H1 (cell line): ENCODE results near the gene TPO.

Source experiments
- ATF2 ChIP-seq: IDR thresholded peaks from 2 replicates; pipeline ENCODE4 v1.6.1; 2012; ENCODE audit warnings: low read length, inconsistent platforms
- E2F6 ChIP-seq: IDR thresholded peaks from 2 replicates; pipeline ENCODE4 v1.6.1; 2012; ENCODE audit warnings: inconsistent platforms
- EZH2 ChIP-seq: fragments of 200-600 bp; sonication (generic); IDR thresholded peaks from 2 replicates; pipeline ENCODE4 v1.7.1; 2012; ENCODE audit warnings: low read depth, mild to moderate bottlenecking, moderate library complexity, low read length, inconsistent platforms; ENCODE audit not compliant: severe bottlenecking
- HDAC2 ChIP-seq, 2 experiments: fragments of 300-600 bp in 1 of 2; sonication (generic) in 1 of 2; IDR thresholded peaks; 2 replicates each; pipeline ENCODE4 v1.6.1; 2011 to 2012; ENCODE audit warnings: low read depth in 2 of 2, low read length in 2 of 2, mild to moderate bottlenecking in 2 of 2, moderate library complexity in 2 of 2, borderline replicate concordance in 1 of 2, inconsistent platforms in 1 of 2
- POLR2A ChIP-seq, 2 experiments: IDR thresholded peaks; 1 replicate in 1 of 2; 2 replicates in 1 of 2; pipeline ENCODE4 v1.6.1; 2011; ENCODE audit warnings: low read depth in 2 of 2, low read length in 2 of 2, mild to moderate bottlenecking in 2 of 2; ENCODE audit errors: control extremely low read depth in 1 of 2
- POLR2AphosphoS5 ChIP-seq: IDR thresholded peaks from 2 replicates; pipeline ENCODE4 v1.6.1; 2011; ENCODE audit warnings: low read depth, low read length
- RAD21 ChIP-seq, 2 experiments: IDR thresholded peaks in 1 of 2; conservative IDR thresholded peaks in 1 of 2; 2 replicates each; pipeline ENCODE4 v1.6.1; 2011; ENCODE audit warnings: low read depth in 2 of 2, low read length in 2 of 2, improper control_type of control experiment in 1 of 2, inconsistent platforms in 1 of 2, mild to moderate bottlenecking in 1 of 2, moderate library complexity in 1 of 2
- RFX5 ChIP-seq: IDR thresholded peaks from 2 replicates; pipeline ENCODE4 v1.6.1; 2011; ENCODE audit warnings: low read depth, low read length, improper control_type of control experiment, borderline replicate concordance
- USF2 ChIP-seq: IDR thresholded peaks from 2 replicates; pipeline ENCODE4 v1.6.1; 2011; ENCODE audit warnings: low read length, improper control_type of control experiment
- YY1 ChIP-seq: IDR thresholded peaks from 2 replicates; pipeline ENCODE4 v1.6.1; 2011; ENCODE audit warnings: low read depth, mild to moderate bottlenecking, low read length
- TF ChIP-seq, protein P1 (sequence below), 3 experiments: IDR thresholded peaks; 1 replicate in 2 of 3; 2 replicates in 1 of 3; pipeline versions ENCODE4 v1.5.1 to v1.6.1; 2011; ENCODE audit warnings: low read length in 3 of 3, mild to moderate bottlenecking in 3 of 3, inconsistent platforms in 2 of 3, low read depth in 1 of 3, moderate library complexity in 1 of 3; ENCODE audit not compliant: insufficient read depth in 1 of 3; ENCODE audit errors: control extremely low read depth in 1 of 3

DNA sequence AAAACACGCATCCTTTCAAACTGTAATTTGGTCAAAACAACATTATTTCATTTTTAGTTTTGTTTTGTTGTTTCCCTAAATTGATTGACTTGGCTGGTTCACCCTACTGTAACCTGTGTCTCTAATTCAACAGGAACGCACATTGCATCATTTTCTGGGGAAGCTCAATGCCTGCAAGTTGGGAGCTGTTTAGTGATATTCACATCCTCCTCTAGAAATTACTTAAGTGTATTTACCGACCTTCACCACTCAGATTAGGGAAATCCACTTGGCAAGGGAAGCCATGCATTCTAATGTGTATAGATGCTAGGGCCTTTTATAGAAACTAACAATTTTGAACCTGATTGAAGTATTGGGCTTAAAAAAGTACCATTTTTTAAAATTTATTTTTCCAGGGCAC, 7.3 kb upstream of the TPO start:
- TF ChIP-seq, protein P1, sequence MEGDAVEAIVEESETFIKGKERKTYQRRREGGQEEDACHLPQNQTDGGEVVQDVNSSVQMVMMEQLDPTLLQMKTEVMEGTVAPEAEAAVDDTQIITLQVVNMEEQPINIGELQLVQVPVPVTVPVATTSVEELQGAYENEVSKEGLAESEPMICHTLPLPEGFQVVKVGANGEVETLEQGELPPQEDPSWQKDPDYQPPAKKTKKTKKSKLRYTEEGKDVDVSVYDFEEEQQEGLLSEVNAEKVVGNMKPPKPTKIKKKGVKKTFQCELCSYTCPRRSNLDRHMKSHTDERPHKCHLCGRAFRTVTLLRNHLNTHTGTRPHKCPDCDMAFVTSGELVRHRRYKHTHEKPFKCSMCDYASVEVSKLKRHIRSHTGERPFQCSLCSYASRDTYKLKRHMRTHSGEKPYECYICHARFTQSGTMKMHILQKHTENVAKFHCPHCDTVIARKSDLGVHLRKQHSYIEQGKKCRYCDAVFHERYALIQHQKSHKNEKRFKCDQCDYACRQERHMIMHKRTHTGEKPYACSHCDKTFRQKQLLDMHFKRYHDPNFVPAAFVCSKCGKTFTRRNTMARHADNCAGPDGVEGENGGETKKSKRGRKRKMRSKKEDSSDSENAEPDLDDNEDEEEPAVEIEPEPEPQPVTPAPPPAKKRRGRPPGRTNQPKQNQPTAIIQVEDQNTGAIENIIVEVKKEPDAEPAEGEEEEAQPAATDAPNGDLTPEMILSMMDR (IDR thresholded peaks at IDR 0.05; ENCODE audit: control extremely low read depth in 1 of 3, insufficient read depth in 1 of 3, low read depth in 1 of 3, low read length in 3 of 3), result no peak
- TF ChIP-seq EZH2 (no peak), POLR2AphosphoS5 (no peak), USF2 (no peak), ATF2 (no peak), POLR2A (IDR thresholded peaks at IDR 0.05; ENCODE audit: control extremely low read depth in 1 of 2, low read depth in 2 of 2, low read length in 2 of 2) (no peak), RAD21 (IDR thresholded peaks at IDR 0.05 in 1 of 2, conservative IDR thresholded peaks at IDR 0.05 in 1 of 2; ENCODE audit: low read depth in 2 of 2, low read length in 2 of 2) (no peak), E2F6 (no peak), YY1 (no peak), HDAC2 (IDR thresholded peaks at IDR 0.05; ENCODE audit: borderline replicate concordance in 1 of 2, low read depth in 2 of 2, low read length in 2 of 2) (no peak), RFX5 (no peak)
